GM18873 (cell line): ENCODE measurements around the gene NCOA7.
"Not testable (repeated sequence)": the region's sequence is repeated elsewhere in the genome, so short reads cannot be mapped to it uniquely, and the experiment has no call there.

Source experiments
- ATAC-seq: cut with Tn5 transposase; IDR thresholded peaks from one replicate; pipeline ENCODE4 v1.9.1; 2021; ENCODE audit warnings: mild to moderate bottlenecking, moderate library complexity, moderate number of reproducible peaks; ENCODE audit not compliant: unreplicated experiment, low FRiP score

Gene NCOA7

GRCh38 chr6:125942672-125943527 lies 152.1 kb downstream of the NCOA7 start:
- no peak for ATAC-seq

DNA sequence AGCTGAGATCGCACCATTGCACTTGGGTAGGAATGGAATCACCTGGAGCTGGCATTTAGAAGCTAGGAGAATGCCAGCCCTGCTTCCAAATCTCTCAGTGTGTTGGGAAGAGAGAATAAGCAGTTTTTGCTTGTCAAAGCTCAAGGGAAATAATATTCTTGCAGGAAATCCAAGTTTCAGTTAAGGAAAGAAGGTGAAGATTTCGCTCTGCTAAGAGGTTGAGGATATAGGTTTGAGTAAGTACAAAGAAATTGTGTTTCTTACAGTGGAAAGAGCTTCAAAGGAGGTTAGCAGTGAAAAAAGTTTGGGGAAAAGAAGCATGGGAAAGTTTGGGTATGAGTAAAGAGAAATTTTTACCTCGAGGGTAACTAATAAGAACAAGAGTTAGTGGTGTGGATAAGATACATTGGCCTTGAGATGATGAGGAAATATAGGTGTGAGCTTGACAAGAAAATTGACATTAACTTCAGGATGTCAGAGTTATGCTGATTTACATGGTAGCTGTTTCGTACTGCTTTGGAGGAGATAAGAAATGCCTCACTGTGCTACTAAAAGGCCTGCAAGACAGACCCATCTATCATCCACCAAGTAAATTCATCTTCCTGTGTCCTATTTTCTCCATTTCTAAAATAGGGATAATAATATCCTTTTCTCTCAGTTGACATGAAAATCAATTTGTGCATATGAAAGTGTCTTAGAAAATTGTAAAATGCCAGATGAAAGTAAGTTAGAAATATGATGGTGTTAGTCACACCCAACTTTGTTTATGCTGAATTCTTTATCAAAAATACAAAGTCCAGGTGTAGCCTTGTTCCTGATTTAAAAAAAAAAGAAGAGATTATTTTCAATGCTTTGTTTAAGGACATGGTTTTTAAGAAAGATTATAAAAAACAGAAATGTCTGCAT lies 153.0 kb downstream of the NCOA7 start:
- no peak for ATAC-seq

DNA sequence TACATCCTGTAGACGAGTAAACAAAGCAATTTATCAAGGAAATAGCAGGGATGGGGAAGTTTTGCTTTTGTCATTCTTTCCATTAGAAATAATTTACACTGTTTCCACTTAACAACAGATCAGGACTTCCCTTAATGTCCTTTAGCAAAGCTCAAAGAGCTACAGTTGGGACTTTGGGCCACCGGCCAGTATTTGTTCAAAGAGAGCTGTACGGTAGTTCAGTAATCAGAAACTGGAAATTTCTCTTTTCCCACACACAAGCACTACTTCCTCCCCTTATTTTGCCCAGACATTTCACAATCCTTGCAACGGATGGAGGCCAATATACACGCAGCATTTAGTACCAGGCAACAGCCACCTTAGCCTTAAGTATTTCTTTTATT lies 153.7 kb downstream of the NCOA7 start:
- ATAC-seq = no peak

DNA sequence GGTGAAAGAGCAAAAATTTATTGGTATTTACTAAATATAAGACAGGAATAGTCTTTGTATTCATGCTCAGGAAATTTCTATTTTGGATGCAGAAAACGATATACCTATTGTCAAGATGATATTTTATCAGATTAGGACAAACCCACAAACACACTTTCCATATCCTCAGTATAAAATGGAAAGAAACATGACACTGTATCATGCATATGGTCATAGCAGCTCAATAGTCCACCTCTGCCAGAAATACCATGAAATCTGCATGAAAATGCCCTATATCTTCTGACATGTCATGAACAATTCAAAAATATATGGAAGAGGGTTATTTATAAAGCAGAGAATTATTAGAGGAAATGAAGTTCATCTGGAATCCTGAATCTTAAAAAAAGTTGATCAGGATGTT lies 154.1 kb downstream of the NCOA7 start:
- ATAC-seq = no peak

GRCh38 chr6:125945378-125946141 lies 154.8 kb downstream of the NCOA7 start:
- no peak for ATAC-seq

DNA sequence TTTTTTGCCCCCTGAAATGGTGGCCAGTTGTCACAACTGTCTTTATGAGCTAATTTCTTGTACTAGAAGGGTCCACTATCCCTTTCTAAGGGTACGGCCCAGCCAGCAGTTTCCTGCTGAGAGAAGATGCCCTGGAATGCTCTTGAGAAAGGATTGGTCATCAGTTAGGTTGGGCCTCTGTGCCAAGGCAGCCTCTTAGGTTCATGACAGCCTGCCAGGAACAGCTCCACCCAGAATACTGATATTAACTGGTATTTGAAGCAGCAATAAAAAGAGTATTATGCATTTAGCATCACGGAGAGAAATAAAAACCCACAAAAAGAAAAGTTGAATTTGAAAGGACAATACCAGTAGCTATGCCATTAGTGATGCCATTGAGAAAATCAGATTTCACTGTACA lies 156.9 kb downstream of the NCOA7 start:
- no peak for ATAC-seq

DNA sequence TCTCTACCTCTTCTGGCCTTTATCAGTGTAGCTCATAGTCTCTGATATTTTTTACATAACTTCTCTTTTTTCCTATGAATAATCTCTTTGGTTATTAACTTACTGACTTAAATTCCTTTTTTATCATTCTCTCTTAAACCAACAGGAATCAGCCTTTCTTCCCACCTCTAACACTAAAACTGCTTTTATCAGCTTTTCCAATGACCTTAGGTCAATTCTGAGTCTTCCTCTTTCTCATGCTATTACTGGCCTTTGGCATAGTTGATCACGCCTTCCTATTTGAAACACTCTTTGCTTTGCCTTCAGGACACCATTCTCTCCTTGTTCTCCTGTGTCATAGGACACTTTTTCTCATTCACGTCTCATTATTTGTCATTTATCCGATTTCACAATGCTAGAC lies 157.7 kb downstream of the NCOA7 start:
- no peak for ATAC-seq

DNA sequence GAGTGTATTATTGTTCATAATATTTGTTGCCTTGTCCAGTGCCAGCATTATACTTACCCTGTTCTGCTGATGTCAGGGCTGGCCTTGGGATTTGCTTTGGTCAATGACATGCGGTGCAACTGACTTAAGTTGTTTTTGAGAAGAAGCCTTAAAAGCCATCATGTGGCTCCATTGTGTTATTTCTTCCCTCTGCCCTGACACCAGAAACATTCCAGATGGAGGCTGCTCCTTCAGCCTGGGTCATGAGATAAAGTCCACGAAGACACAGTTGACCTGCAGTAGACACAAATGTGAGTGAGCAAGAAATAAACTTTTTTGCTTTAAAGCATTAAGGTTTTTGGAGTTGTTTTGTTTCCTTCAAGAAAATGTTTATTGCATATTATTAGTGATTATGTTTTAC lies 158.3 kb downstream of the NCOA7 start:
- ATAC-seq = no peak

DNA sequence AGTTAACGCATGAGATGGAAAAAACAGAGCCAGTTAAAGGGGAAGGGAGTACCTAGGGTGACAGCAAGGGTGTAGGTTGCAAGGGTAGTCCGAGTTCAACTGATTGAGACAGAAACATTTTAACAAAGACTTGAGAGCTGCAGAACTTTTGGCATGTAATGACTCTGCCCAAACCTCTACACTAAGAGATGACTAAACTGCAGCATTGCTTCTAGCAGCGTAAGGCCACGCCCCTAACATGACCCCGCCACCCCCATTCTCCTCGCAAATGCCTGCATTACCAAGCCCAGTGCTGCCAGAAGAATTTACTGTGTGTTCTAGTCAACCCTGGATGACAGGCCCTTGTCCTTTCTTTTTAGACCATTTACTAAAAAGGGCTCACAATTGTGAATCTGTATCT lies 159.5 kb downstream of the NCOA7 start:
- no peak for ATAC-seq

DNA sequence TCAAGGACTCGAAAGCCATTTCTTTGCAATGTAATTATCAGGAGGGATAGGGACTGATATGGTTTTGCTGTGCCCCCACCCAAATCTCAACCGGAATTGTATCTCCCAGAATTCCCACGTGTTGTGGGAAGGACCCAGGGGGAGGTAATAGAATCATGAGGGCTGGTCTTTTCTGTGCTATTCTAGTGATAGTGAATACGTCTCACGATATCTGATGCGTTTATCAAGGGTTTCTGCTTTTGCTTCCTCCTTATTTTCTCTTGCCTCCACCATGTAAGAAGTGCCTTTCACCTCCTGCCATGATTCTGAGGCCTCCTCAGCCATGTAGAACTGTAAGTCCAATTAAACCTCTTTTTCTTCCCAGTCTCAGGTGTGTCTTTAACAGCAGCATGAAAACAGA lies 160.0 kb downstream of the NCOA7 start:
- not testable (repeated sequence) for ATAC-seq

GRCh38 chr6:125951323-125951722 lies 160.6 kb downstream of the NCOA7 start:
- no peak for ATAC-seq

DNA sequence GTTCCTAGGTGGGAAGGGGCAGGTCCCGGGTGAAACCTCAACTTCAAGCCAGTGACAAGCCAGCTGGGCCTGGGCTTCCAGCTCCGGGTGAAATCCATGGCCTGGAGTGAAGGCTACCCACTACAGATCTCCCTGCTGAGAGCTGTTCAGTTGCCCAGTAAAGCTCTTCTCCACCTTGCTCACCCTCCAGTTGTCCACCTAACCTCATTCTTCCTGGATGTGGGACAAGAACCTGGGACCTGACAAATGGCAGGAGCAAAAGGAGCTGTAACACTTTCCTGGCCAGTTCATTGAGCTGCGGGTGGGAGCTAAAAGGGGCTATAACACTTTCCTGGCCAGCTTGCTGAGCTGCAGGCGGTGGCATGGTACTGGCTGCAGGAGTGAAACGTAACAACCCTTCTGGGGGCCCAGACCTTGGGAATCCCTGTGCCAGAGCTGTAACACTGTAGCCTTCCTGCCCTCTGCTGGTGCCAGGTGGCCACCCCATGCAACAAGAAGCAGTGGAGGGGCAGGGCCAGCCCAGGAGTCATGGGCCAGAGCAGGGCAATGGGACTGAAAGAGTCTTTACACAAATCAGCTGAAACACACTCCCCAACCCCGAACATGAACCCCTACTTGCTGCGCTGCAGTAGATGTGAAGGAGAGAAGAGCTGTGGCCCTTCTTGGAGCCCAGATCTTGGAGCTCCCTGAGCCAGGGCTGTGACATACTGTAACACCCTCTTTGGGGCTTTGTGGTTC lies 162.2 kb downstream of the NCOA7 start:
- no peak for ATAC-seq

DNA sequence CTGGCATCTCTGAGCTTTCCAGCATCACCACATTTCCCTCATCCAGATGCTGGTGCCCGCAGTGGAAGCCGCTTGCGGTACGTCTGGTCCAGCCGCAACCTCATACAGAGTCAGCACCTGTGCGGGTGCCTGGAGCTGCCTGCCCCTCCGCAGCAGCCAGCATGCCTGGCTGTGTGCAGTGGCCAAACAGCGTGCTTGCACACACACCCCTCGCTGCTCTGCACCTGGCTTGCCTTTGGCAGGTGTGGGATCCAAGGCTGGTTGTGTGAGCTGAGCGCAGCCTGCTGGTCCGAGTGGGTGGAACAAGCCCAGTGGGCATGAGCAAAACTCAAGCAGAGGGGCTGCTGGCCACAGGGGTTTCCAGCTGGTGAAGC lies 162.7 kb downstream of the NCOA7 start:
- no peak for ATAC-seq

GRCh38 chr6:125954735-125955339 lies 164.1 kb downstream of the NCOA7 start:
- no peak for ATAC-seq

DNA sequence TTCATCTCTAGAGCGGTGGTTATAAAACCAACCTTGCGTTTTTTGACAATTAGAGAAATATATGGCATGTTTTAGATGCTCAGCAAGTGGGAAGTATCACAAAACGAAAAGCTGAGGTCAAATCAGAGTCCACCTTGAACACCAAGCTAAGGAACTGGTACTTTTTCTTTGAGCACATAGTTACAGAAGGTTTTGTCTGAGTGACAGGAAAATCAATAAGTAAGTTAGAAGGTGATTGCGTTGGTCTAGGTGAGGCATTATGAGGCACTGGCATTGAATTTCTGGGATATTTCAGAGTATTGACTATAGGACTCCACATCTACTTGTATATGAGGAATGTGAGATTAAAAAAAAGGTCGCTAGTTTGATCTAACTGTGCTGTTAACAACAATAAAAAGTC lies 165.2 kb downstream of the NCOA7 start:
- no peak for ATAC-seq

- ATAC-seq = peak; percentile 90
Observed at GRCh38 chr6:125956506-125957390, 166.0 kb downstream of the NCOA7 start, which contains the start of gene HINT3. HINT3 (plus strand) TSS chr6:125956770; CDS start chr6:125956978, 208 bp downstream.

DNA sequence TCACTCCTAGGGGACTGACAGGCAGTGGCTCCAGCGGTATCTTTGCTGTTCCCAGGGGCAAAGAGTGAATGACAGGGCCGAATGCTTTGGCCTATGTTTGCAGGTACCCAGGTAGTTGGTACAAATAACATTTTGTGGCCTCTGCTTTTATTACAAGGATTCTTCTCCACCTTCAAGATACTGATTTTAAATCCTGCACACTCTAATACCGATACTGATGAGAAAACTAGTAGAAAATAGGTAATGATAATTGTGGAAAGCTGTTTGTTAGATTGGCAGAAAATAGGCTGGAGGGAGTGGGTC lies 166.6 kb downstream of the NCOA7 start:
- no peak for ATAC-seq

DNA sequence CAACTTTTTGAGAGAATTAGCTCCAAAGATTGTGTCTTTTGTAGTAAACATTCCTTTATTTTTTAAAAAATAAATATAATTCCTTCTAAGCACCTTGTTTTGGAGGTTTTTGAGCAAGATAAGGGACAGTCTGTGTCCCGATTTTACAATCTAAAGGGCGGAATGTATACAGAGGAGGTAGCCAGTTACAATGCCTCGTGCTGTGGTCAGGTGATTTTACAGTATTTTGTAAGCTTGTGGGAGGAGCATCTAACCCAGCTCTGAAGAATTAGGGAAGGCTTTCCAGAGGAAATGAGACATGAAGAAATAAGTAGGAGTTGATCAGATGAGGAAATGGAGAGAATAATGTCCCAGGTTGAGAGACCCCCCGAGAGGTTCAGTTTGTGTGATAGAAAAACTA lies 167.1 kb downstream of the NCOA7 start:
- no peak for ATAC-seq

- no peak for ATAC-seq
Observed at GRCh38 chr6:125959041-125959440, 168.3 kb downstream of the NCOA7 start.
